DND-41 (cell line): Measurements from ENCODE around the gene PLEKHA6.

Source experiments
- CTCF ChIP-seq: IDR thresholded peaks from 2 replicates; pipeline ENCODE4 v1.5.1; 2012; ENCODE audit warnings: borderline replicate concordance, low read length, moderate library complexity, mild to moderate bottlenecking; ENCODE audit not compliant: poor library complexity, severe bottlenecking; ENCODE audit errors: extremely low read depth
- EZH2 ChIP-seq: IDR thresholded peaks from 3 replicates; pipeline ENCODE4 v1.6.1; 2012; ENCODE audit warnings: borderline replicate concordance, low read depth, mild to moderate bottlenecking, moderate library complexity, low read length, inconsistent platforms; ENCODE audit not compliant: severe bottlenecking

- no peak for TF ChIP-seq CTCF
- no peak for TF ChIP-seq EZH2
Observed at GRCh38 chr1:204222764-204223055, 137.0 kb downstream of the PLEKHA6 start.
